Neural progenitor cell (in vitro differentiated cells): ENCODE data around the gene VPS41.

Source experiments
- CTCF ChIP-seq: fragments of 200-600 bp; sonication (generic); IDR thresholded peaks from 2 replicates; pipeline ENCODE4 v1.5.1; 2017; ENCODE audit warnings: antibody characterized with exemption, mild to moderate bottlenecking
- EZH2 ChIP-seq: fragments of 200-600 bp; sonication (generic); IDR thresholded peaks from 2 replicates; pipeline ENCODE4 v1.6.1; 2017; ENCODE audit warnings: antibody characterized with exemption, mild to moderate bottlenecking, moderate library complexity
- EZH2phosphoT487 ChIP-seq: fragments of 200-600 bp; sonication (generic); IDR thresholded peaks from 2 replicates; pipeline ENCODE4 v1.6.1; 2017; ENCODE audit warnings: antibody characterized with exemption

GRCh38 chr7:38678698-38679054, 230.3 kb downstream of the VPS41 start:
- TF ChIP-seq EZH2 (no peak), CTCF (no peak), EZH2phosphoT487 (no peak)
